ENCODE measurements around the gene ELK3. TPM values are rescaled to one million over a fixed set of nuclear protein-coding genes. Genes with fewer than 3 reads are reported as not detected.

The ELK3 gene
- total and polyA plus RNA-seq, 2 of the 13 experiments (the other 11 are each of a cell fraction or from before 2014, with no cell fraction given), result 2.9 to 3.2 TPM

GRCh38 chr12:96155181-96155580 lies 39.0 kb upstream of the ELK3 start:
- no peak overlapping the region for H3K9ac ChIP-seq (ENCODE audit: insufficient read depth, low read depth, low read length)
- peaks cover 2 to 3% of the 10 kb centered on the region in 2 experiments; a peak in 2 of 5 replicates for H3K27me3 ChIP-seq (ENCODE audit: control insufficient read depth in 1 of 2, insufficient read depth in 2 of 2, low read length in 2 of 2)
- no peaks in the 10 kb centered on the region for H3K36me3 ChIP-seq (replicated peaks in 1 of 2; ENCODE audit: control insufficient read depth in 1 of 2, insufficient read depth in 2 of 2, low read length in 2 of 2)
- in situ Hi-C loops (cut with HindIII; ENCODE audit: extremely low pct_ligation_motif_present, low pct_unique_long_range_greater_than_20kb) (no loop called here), intact Hi-C loops (cut with micrococcal nuclease; ENCODE audit: unreplicated experiment) (no loop called here)
- H3K4me1 ChIP-seq (ENCODE audit: insufficient read depth, low read length), result no peaks in the 10 kb centered on the region
- no peak for ATAC-seq
- no peaks in the 10 kb centered on the region for H4K20me1 ChIP-seq (ENCODE audit: insufficient read depth, low read length)
- H3K79me2 ChIP-seq (ENCODE audit: insufficient read depth, low read length), result no peaks in the 10 kb centered on the region
- no peak overlapping the region for H3K4me3 ChIP-seq (replicated peaks in 1 of 3; ENCODE audit: insufficient read depth in 1 of 3, low read depth in 2 of 3, low read length in 3 of 3)
- ChIA-PET CTCF (ENCODE audit: low intra/inter-chr PET ratio, low total read pairs) (no interaction called here), POLR2A (no interaction called here)
- H3K9me3 ChIP-seq (ENCODE audit: low read length), result no peaks in the 10 kb centered on the region
- no peak overlapping the region for H2AFZ ChIP-seq (ENCODE audit: low read length)
- FAIRE-seq, result no peak
- 42% methylated on average over 3 of the region's 3 CpGs for WGBS (ENCODE audit: low lambda C conversion rate)
- no peak for DNase-seq (ENCODE audit: low spot score)
- no peak overlapping the region for H3K4me2 ChIP-seq (ENCODE audit: low read depth, low read length)
- no TSS peak for BruUV-seq (replicated peaks)
- H3K27ac ChIP-seq (ENCODE audit: extremely low read length, insufficient read depth, low read length), result no peak overlapping the region
- TF ChIP-seq ZNF501 (CRISPR knock-in tag; IDR thresholded peaks at IDR 0.05) (no peak), SNAI1 (CRISPR knock-in tag; IDR thresholded peaks at IDR 0.05; ENCODE audit: borderline replicate concordance) (no peak), FLYWCH1 (CRISPR knock-in tag; IDR thresholded peaks at IDR 0.05) (no peak), ZNF549 (CRISPR knock-in tag; IDR thresholded peaks at IDR 0.05) (no peak), ZNF672 (CRISPR knock-in tag; IDR thresholded peaks at IDR 0.05) (no peak), ZNF660 (CRISPR knock-in tag; IDR thresholded peaks at IDR 0.05; ENCODE audit: borderline replicate concordance, low read depth) (no peak), MNT (IDR thresholded peaks at IDR 0.05) (no peak), SETDB1 (CRISPR knock-in tag; IDR thresholded peaks at IDR 0.05; ENCODE audit: borderline replicate concordance) (no peak), TFE3 (CRISPR knock-in tag; IDR thresholded peaks at IDR 0.05) (no peak), MAFG (CRISPR knock-in tag; IDR thresholded peaks at IDR 0.05) (no peak), SRSF9 (IDR thresholded peaks at IDR 0.05; ENCODE audit: borderline replicate concordance, insufficient read depth, low read depth, low read length, poor library complexity, severe bottlenecking) (no peak), NFYC (CRISPR knock-in tag; IDR thresholded peaks at IDR 0.05) (no peak), KDM3A (CRISPR knock-in tag; IDR thresholded peaks at IDR 0.05; ENCODE audit: low read depth) (no peak)

Measured in HepG2 (cell line).